Measurements from ENCODE around the gene PIGQ. TPM values are rescaled to one million over a fixed set of nuclear protein-coding genes. Genes with fewer than 3 reads are reported as not detected.
"Not testable (repeated sequence)": the region's sequence is repeated elsewhere in the genome, so short reads cannot be mapped to it uniquely, and the experiment has no call there.

PIGQ gene
- total RNA-seq, 4 donors from 2014 or later, result 36.1 to 46.4 (median 40.7) TPM

- H3K9me3 ChIP-seq, result no peaks in the 10 kb centered on the region
- peaks cover 0 to 33% (median 19%) of the 10 kb centered on the region in 4 donors for H3K4me1 ChIP-seq
- DNase-seq (ENCODE audit: extremely low spot score), result no peak
- H3K4me3 ChIP-seq, result no peak overlapping the region
- WGBS, result 93% methylated on average over 12 of the region's 12 CpGs
- H3K27ac ChIP-seq (replicated peaks in 1 of 4), result no peak overlapping the region
- intact Hi-C loops (cut with DNase I), result no loop called here
- H3K27me3 ChIP-seq, result no peaks in the 10 kb centered on the region
- peaks cover 0 to 51% (median 26%) of the 10 kb centered on the region in 4 donors for H3K36me3 ChIP-seq
- TF ChIP-seq POLR2A (IDR thresholded peaks at IDR 0.05; ENCODE audit: low read depth) (no peak), POLR2AphosphoS5 (IDR thresholded peaks at IDR 0.05) (no peak), CTCF (IDR thresholded peaks at IDR 0.05) (no peak), EP300 (IDR thresholded peaks at IDR 0.05) (no peak)
Observed at GRCh38 chr16:596736-597060, 26.9 kb downstream of the PIGQ start.

GRCh38 chr16:597655-598054 is 27.9 kb downstream of the PIGQ start:
- 93% methylated on average over 7 of the region's 7 CpGs for WGBS
- H3K27ac ChIP-seq (replicated peaks in 1 of 4); H3K4me3 ChIP-seq; H3K9me3 ChIP-seq; intact Hi-C loops (cut with DNase I); H3K27me3 ChIP-seq; DNase-seq (ENCODE audit: extremely low spot score): not testable (repeated sequence)
- H3K4me1 ChIP-seq, result peaks cover 0 to 23% (median 9%) of the 10 kb centered on the region in 4 donors
- peaks cover 0 to 48% (median 26%) of the 10 kb centered on the region in 4 donors for H3K36me3 ChIP-seq

- peaks cover 0 to 33% (median 20%) of the 10 kb centered on the region in 4 donors for H3K36me3 ChIP-seq
- H3K4me1 ChIP-seq, result peaks cover 0 to 12% (median 0%) of the 10 kb centered on the region in 4 donors
- H3K9me3 ChIP-seq, result no peaks in the 10 kb centered on the region
- intact Hi-C loops (cut with DNase I), result no loop called here
- H3K27ac ChIP-seq (replicated peaks in 1 of 4), result no peak overlapping the region
- 97% methylated on average over 35 of the region's 43 CpGs for WGBS
- TF ChIP-seq POLR2AphosphoS5 (IDR thresholded peaks at IDR 0.05) (no peak), EP300 (IDR thresholded peaks at IDR 0.05) (no peak), POLR2A (IDR thresholded peaks at IDR 0.05; ENCODE audit: low read depth) (no peak), CTCF (IDR thresholded peaks at IDR 0.05) (no peak)
- no peaks in the 10 kb centered on the region for H3K27me3 ChIP-seq
- no peak overlapping the region for H3K4me3 ChIP-seq
- DNase-seq (ENCODE audit: extremely low spot score), result no peak
Observed at GRCh38 chr16:598823-599739, 29.3 kb downstream of the PIGQ start.

GRCh38 chr16:600781-601180 is 31.0 kb downstream of the PIGQ start:
- Histone ChIP-seq H3K4me1 (no peaks in the 10 kb centered on the region), H3K4me3 (no peak overlapping the region), H3K9me3 (no peaks in the 10 kb centered on the region), H3K27me3 (no peaks in the 10 kb centered on the region), H3K27ac (replicated peaks in 1 of 4) (no peak overlapping the region), H3K36me3 (peaks cover 0 to 29% (median 18%) of the 10 kb centered on the region in 4 donors)
- intact Hi-C loops (cut with DNase I), result no loop called here
- WGBS, result 49% methylated on average over 7 of the region's 7 CpGs
- TF ChIP-seq CTCF (IDR thresholded peaks at IDR 0.05) (no peak), POLR2A (IDR thresholded peaks at IDR 0.05; ENCODE audit: low read depth) (no peak), POLR2AphosphoS5 (IDR thresholded peaks at IDR 0.05) (no peak), EP300 (IDR thresholded peaks at IDR 0.05) (no peak)
- DNase-seq (ENCODE audit: extremely low spot score), result no peak

- H3K36me3 ChIP-seq, result peaks cover 0 to 18% (median 9%) of the 10 kb centered on the region in 4 donors
- no peak for TF ChIP-seq CTCF (IDR thresholded peaks at IDR 0.05)
- no peak for TF ChIP-seq EP300 (IDR thresholded peaks at IDR 0.05)
- TF ChIP-seq POLR2AphosphoS5 (IDR thresholded peaks at IDR 0.05), result no peak
- TF ChIP-seq POLR2A (IDR thresholded peaks at IDR 0.05; ENCODE audit: low read depth), result no peak
- DNase-seq (ENCODE audit: extremely low spot score), result no peak
- WGBS, result 86% methylated on average over 5 of the region's 5 CpGs
- H3K4me1 ChIP-seq, result no peaks in the 10 kb centered on the region
- no peaks in the 10 kb centered on the region for H3K27me3 ChIP-seq
- no peak overlapping the region for H3K4me3 ChIP-seq
- intact Hi-C loops (cut with DNase I), result no loop called here
- H3K27ac ChIP-seq (replicated peaks in 1 of 4), result no peak overlapping the region
- no peaks in the 10 kb centered on the region for H3K9me3 ChIP-seq
Observed at GRCh38 chr16:603933-604332, 34.2 kb downstream of the PIGQ start.
